GM23248 (cell line): ENCODE data around the gene C1orf174. TPM values are rescaled to one million over a fixed set of nuclear protein-coding genes. Genes with fewer than 3 reads are reported as not detected.
A peak's percentile ranks its signal among the peaks of the same experiment; 100 is the strongest.

Experiments
- DNase-seq: peaks from one replicate; pipeline ENCODE4 v3.0.0-alpha.2; 2015
- H2AFZ ChIP-seq: fragments of 200-600 bp; sonication (generic); 2 replicates; pipeline ENCODE4 v1.6.1; 2016; ENCODE audit warnings: antibody characterized with exemption
- H3F3A ChIP-seq: fragments of 200-600 bp; sonication (generic); 2 replicates; pipeline ENCODE4 v1.6.1; 2016; ENCODE audit warnings: mild to moderate bottlenecking, antibody characterized with exemption, mixed run types; ENCODE audit not compliant: insufficient read depth
- H3K27ac ChIP-seq: fragments of 200-600 bp; sonication (generic); 2 replicates; pipeline ENCODE4 v1.5.1; 2016; ENCODE audit warnings: mild to moderate bottlenecking
- H3K27me3 ChIP-seq: fragments of 200-600 bp; sonication (generic); replicated peaks from 2 replicates; pipeline ENCODE4 v1.6.1; 2016; ENCODE audit warnings: mild to moderate bottlenecking; ENCODE audit not compliant: insufficient read depth
- H3K36me3 ChIP-seq: fragments of 200-600 bp; sonication (generic); 2 replicates; pipeline ENCODE4 v1.6.1; 2016; ENCODE audit warnings: low read depth, mild to moderate bottlenecking
- H3K4me1 ChIP-seq: fragments of 200-600 bp; sonication (generic); 2 replicates; pipeline ENCODE4 v1.6.1; 2016; ENCODE audit warnings: mild to moderate bottlenecking; ENCODE audit not compliant: insufficient read depth
- H3K4me2 ChIP-seq: fragments of 200-600 bp; sonication (generic); one replicate; pipeline ENCODE4 v1.6.1; 2016; ENCODE audit warnings: mild to moderate bottlenecking; ENCODE audit not compliant: unreplicated experiment
- H3K4me3 ChIP-seq: fragments of 200-600 bp; sonication (generic); 2 replicates; pipeline ENCODE4 v1.5.1; 2016; ENCODE audit warnings: mild to moderate bottlenecking
- H3K79me2 ChIP-seq: fragments of 200-600 bp; sonication (generic); 2 replicates; pipeline ENCODE4 v1.6.1; 2016; ENCODE audit warnings: mild to moderate bottlenecking; ENCODE audit not compliant: insufficient read depth
- H3K9ac ChIP-seq: fragments of 200-600 bp; sonication (generic); 2 replicates; pipeline ENCODE4 v1.6.1; 2016; ENCODE audit warnings: mild to moderate bottlenecking
- H3K9me2 ChIP-seq: fragments of 200-600 bp; sonication (generic); 2 replicates; pipeline ENCODE4 v1.6.1; 2016; ENCODE audit warnings: mixed run types, mild to moderate bottlenecking, moderate library complexity; ENCODE audit not compliant: insufficient read depth
- H3K9me3 ChIP-seq: fragments of 200-600 bp; sonication (generic); one replicate; pipeline ENCODE4 v1.6.1; 2017; ENCODE audit warnings: low read depth
- H4K20me1 ChIP-seq: fragments of 200-600 bp; sonication (generic); 2 replicates; pipeline ENCODE4 v1.6.0; 2016; ENCODE audit not compliant: insufficient read depth
- EZH2 ChIP-seq: fragments of 200-600 bp; sonication (generic); IDR thresholded peaks from 2 replicates; pipeline ENCODE4 v1.6.1; 2018; ENCODE audit warnings: antibody characterized with exemption, mild to moderate bottlenecking; ENCODE audit not compliant: insufficient read depth, poor library complexity, severe bottlenecking
- EZH2phosphoT487 ChIP-seq: fragments of 200-600 bp; sonication (generic); IDR thresholded peaks from 2 replicates; pipeline ENCODE4 v1.6.1; 2018; ENCODE audit warnings: antibody characterized with exemption, moderate library complexity, mild to moderate bottlenecking, low read depth; ENCODE audit not compliant: insufficient read depth
- WGBS, 2 experiments: methylation state at CpG; one replicate each; pipeline ENCODE4 v1.1.6; 2015 to 2017; ENCODE audit warnings: low lambda C conversion rate in 2 of 2, low coverage in 1 of 2; ENCODE audit errors: missing lambda C conversion rate in 2 of 2; 5-methylcytosine and 5-hydroxymethylcytosine counted together
- in situ Hi-C: fragments of 300-500 bp; cut with MboI; formaldehyde crosslinking; loops from 2 replicates; pipeline ENCODE4 v1.15.0; 2020
- polyA plus RNA-seq: library from polyadenylated mRNA; unstranded; fragments of >200 nt; fragmentation: Nextera tagmentation; extraction: Ambion mirVana; gene quantifications from 2 replicates; pipeline ENCODE4 v1.2.1, GENCODE V29; 2016
- total RNA-seq: library from RNA; depleted of rRNA; stranded (reverse); fragments of >200 nt; shearing (Covaris generic); gene quantifications from 2 replicates; pipeline ENCODE4 v1.2.3, GENCODE V29; 2014

C1orf174 gene
- total and polyA plus RNA-seq, 2 experiments from 2014 or later: 33.2 to 36.9 TPM

GRCh38 chr1:3912809-3913685, 13.0 kb upstream of the C1orf174 start:
- H3K9me3 ChIP-seq: no peaks in the 10 kb centered on the region
- H3K9me2 ChIP-seq: no peaks in the 10 kb centered on the region
- H3K27me3 ChIP-seq: no peaks in the 10 kb centered on the region
- H4K20me1 ChIP-seq: no peaks in the 10 kb centered on the region
- H3K4me3 ChIP-seq: no peak overlapping the region
- no peaks in the 10 kb centered on the region for H3K4me1 ChIP-seq
- 78 to 88% methylated on average over 21 to 22 of the region's 23 CpGs for WGBS, 2 experiments
- no peak overlapping the region for H3K27ac ChIP-seq
- DNase-seq: no peak
- no peak overlapping the region for H3K9ac ChIP-seq
- H2AFZ ChIP-seq: no peak overlapping the region
- no peaks in the 10 kb centered on the region for H3K36me3 ChIP-seq
- no peak overlapping the region for H3K4me2 ChIP-seq
- TF ChIP-seq EZH2phosphoT487 (no peak), EZH2 (no peak)
- no peaks in the 10 kb centered on the region for H3K79me2 ChIP-seq
- no peaks in the 10 kb centered on the region for H3F3A ChIP-seq
- in situ Hi-C loops: loop anchor here (25.0 kb wide), 1 partner anchor 1999 kb away; no protein-coding TSS in a partner anchor

- TF ChIP-seq EZH2 (no peak), EZH2phosphoT487 (no peak)
- no peak overlapping the region for H3K4me2 ChIP-seq
- H4K20me1 ChIP-seq: no peaks in the 10 kb centered on the region
- H3K9ac ChIP-seq: no peak overlapping the region
- H3K27ac ChIP-seq: no peak overlapping the region
- H3F3A ChIP-seq: no peaks in the 10 kb centered on the region
- no peak for DNase-seq
- H3K36me3 ChIP-seq: no peaks in the 10 kb centered on the region
- in situ Hi-C loops: loop anchor here (25.0 kb wide), 1 partner anchor 2000 kb away; no protein-coding TSS in a partner anchor
- H3K4me1 ChIP-seq: no peaks in the 10 kb centered on the region
- H3K9me2 ChIP-seq: no peaks in the 10 kb centered on the region
- WGBS, 2 experiments: 79 to 80% methylated on average over 37 to 38 of the region's 38 CpGs
- no peaks in the 10 kb centered on the region for H3K79me2 ChIP-seq
- no peaks in the 10 kb centered on the region for H3K27me3 ChIP-seq
- H3K9me3 ChIP-seq: no peaks in the 10 kb centered on the region
- H3K4me3 ChIP-seq: no peak overlapping the region
- no peak overlapping the region for H2AFZ ChIP-seq
Measured at GRCh38 chr1:3911981-3912808, 12.1 kb upstream of the C1orf174 start.

- no peaks in the 10 kb centered on the region for H3K9me3 ChIP-seq
- H4K20me1 ChIP-seq: no peaks in the 10 kb centered on the region
- no peaks in the 10 kb centered on the region for H3K36me3 ChIP-seq
- DNase-seq: peak; percentile 67
- in situ Hi-C loops: loop anchor here (25.0 kb wide), 1 partner anchor 2001 kb away; no protein-coding TSS in a partner anchor
- no peaks in the 10 kb centered on the region for H3K4me1 ChIP-seq
- TF ChIP-seq EZH2 (no peak), EZH2phosphoT487 (no peak)
- H3K4me2 ChIP-seq: no peak overlapping the region
- H2AFZ ChIP-seq: no peak overlapping the region
- no peaks in the 10 kb centered on the region for H3K79me2 ChIP-seq
- no peaks in the 10 kb centered on the region for H3F3A ChIP-seq
- no peak overlapping the region for H3K27ac ChIP-seq
- H3K9ac ChIP-seq: no peak overlapping the region
- H3K4me3 ChIP-seq: no peak overlapping the region
- H3K9me2 ChIP-seq: no peaks in the 10 kb centered on the region
- no peaks in the 10 kb centered on the region for H3K27me3 ChIP-seq
- WGBS, 2 experiments: 27 to 34% methylated on average over 32 to 33 of the region's 35 CpGs
Measured at GRCh38 chr1:3910857-3911845, 11.1 kb upstream of the C1orf174 start.
